IPS-20b (cell line): ENCODE data around the gene SNTG2.

Experiments
- H3K27ac ChIP-seq: one replicate; pipeline ENCODE4 v1.5.1; 2013; ENCODE audit warnings: low read length
- H3K27me3 ChIP-seq: 2 replicates; pipeline ENCODE4 v1.6.1; 2013; ENCODE audit warnings: mild to moderate bottlenecking, low read length, inconsistent platforms; ENCODE audit not compliant: insufficient read depth
- H3K36me3 ChIP-seq: 2 replicates; pipeline ENCODE4 v1.6.1; 2013; ENCODE audit warnings: low read depth, mild to moderate bottlenecking, inconsistent platforms, low read length, moderate library complexity; ENCODE audit not compliant: insufficient read depth
- H3K4me1 ChIP-seq: 2 replicates; pipeline ENCODE4 v1.6.1; 2013; ENCODE audit warnings: mild to moderate bottlenecking, control low read depth, inconsistent platforms, low read length, moderate library complexity; ENCODE audit not compliant: insufficient read depth
- H3K4me3 ChIP-seq: 2 replicates; pipeline ENCODE4 v1.5.1; 2013; ENCODE audit warnings: mild to moderate bottlenecking, low read length, inconsistent platforms
- H3K9ac ChIP-seq: 2 replicates; pipeline ENCODE4 v1.6.1; 2013; ENCODE audit warnings: low read depth, mild to moderate bottlenecking, inconsistent platforms, low read length, moderate library complexity
- H3K9me3 ChIP-seq: 2 replicates; pipeline ENCODE4 v1.6.1; 2013; ENCODE audit warnings: mild to moderate bottlenecking, low read depth, low read length, inconsistent platforms; ENCODE audit not compliant: insufficient read depth

Gene SNTG2

GRCh38 chr2:1156531-1156930, 205.9 kb downstream of the SNTG2 start:
- Histone ChIP-seq H3K9ac (no peak overlapping the region), H3K4me1 (no peaks in the 10 kb centered on the region), H3K36me3 (peaks cover 4% of the 10 kb centered on the region; the same call in 1 of the 2 replicates), H3K27ac (no peak overlapping the region), H3K27me3 (no peaks in the 10 kb centered on the region), H3K9me3 (no peaks in the 10 kb centered on the region), H3K4me3 (no peak overlapping the region)

GRCh38 chr2:1157107-1157506, 206.5 kb downstream of the SNTG2 start:
- no peak overlapping the region for H3K4me3 ChIP-seq
- H3K27ac ChIP-seq, result no peak overlapping the region
- H3K9ac ChIP-seq, result no peak overlapping the region
- no peaks in the 10 kb centered on the region for H3K27me3 ChIP-seq
- H3K4me1 ChIP-seq, result no peaks in the 10 kb centered on the region
- no peaks in the 10 kb centered on the region for H3K9me3 ChIP-seq
- peaks cover 4% of the 10 kb centered on the region; the same call in 1 of the 2 replicates for H3K36me3 ChIP-seq

GRCh38 chr2:1159013-1159412, 208.4 kb downstream of the SNTG2 start:
- H3K36me3 ChIP-seq, result peaks cover 4% of the 10 kb centered on the region; the same call in 1 of the 2 replicates
- H3K27me3 ChIP-seq, result no peaks in the 10 kb centered on the region
- no peak overlapping the region for H3K9ac ChIP-seq
- H3K4me1 ChIP-seq, result no peaks in the 10 kb centered on the region
- H3K27ac ChIP-seq, result no peak overlapping the region
- H3K9me3 ChIP-seq, result peaks cover 3% of the 10 kb centered on the region; the same call in 1 of the 2 replicates
- no peak overlapping the region for H3K4me3 ChIP-seq

GRCh38 chr2:1162246-1162645, 211.6 kb downstream of the SNTG2 start:
- peaks cover 15% of the 10 kb centered on the region for H3K9me3 ChIP-seq
- no peak overlapping the region for H3K9ac ChIP-seq
- peaks cover 20% of the 10 kb centered on the region for H3K36me3 ChIP-seq
- no peaks in the 10 kb centered on the region for H3K4me1 ChIP-seq
- H3K4me3 ChIP-seq, result no peak overlapping the region
- H3K27ac ChIP-seq, result no peak overlapping the region
- no peaks in the 10 kb centered on the region for H3K27me3 ChIP-seq

DNA sequence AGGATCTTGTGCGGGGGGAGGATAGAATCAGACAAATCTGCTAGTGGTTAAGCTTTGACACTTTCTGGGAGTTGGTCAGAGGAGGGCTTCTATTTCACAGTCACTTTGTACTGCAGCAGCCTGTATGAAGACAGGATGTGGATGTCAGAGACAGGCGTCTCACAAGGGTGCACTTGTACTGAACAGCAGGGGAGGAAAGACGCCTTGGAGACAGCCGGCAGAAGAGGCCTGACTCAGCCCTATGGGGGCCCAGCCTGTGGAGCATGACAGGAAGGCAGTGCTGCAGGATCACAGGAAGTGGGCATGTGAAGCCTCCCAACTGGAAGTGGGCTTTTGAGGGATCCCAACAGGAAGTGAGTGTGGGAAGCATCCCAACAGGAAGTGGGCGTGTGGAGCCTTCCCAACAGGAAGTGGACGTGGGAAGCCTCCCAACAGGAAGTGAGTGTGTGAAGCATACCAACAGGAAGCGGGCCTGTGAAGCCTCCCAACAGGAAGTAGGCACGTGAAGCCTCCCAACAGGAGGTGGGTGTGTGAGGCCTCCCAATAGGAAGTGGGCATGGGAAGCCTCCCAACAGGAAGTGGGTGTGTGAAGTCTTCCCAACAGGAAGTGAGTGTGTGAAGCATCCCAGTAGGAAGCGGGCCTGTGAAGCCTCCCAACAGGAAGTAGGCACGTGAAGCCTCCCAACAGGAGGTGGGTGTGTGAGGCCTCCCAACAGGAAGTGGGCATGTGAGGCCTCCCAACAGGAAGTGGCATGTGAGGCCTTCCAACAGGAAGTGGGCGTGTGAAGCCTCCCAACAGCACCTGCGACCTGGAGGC, 212.3 kb downstream of the SNTG2 start:
- Histone ChIP-seq H3K9ac (no peak overlapping the region), H3K27ac (no peak overlapping the region), H3K36me3 (peaks cover 20% of the 10 kb centered on the region), H3K4me1 (no peaks in the 10 kb centered on the region), H3K4me3 (no peak overlapping the region), H3K27me3 (no peaks in the 10 kb centered on the region), H3K9me3 (peaks cover 15% of the 10 kb centered on the region)

DNA sequence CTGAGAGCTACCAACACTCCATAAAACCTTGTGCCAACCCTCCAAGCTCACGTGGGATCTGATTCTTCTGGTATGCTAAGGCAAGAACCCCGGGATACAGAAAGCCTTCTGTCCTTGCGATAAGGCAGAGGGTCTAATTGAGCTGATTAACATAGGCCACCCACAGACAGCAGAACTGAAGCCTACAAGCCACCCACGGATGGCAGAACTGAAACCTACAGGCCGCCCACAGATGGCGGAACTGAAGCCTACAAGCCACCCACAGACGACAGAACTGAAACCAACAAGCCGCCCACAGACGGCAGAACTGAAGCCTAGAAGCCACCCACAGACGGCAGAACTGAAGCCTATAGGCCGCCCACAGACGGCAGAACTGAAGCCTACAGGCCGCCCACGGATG, 216.3 kb downstream of the SNTG2 start:
- Histone ChIP-seq H3K36me3 (peaks cover 47% of the 10 kb centered on the region), H3K27me3 (no peaks in the 10 kb centered on the region), H3K4me1 (no peaks in the 10 kb centered on the region), H3K27ac (no peak overlapping the region), H3K9me3 (peaks cover 30% of the 10 kb centered on the region), H3K9ac (no peak overlapping the region), H3K4me3 (no peak overlapping the region)

- Histone ChIP-seq H3K36me3 (peaks cover 65% of the 10 kb centered on the region), H3K9ac (no peak overlapping the region), H3K9me3 (peaks cover 45% of the 10 kb centered on the region), H3K27me3 (no peaks in the 10 kb centered on the region), H3K27ac (no peak overlapping the region), H3K4me1 (no peaks in the 10 kb centered on the region), H3K4me3 (no peak overlapping the region)
Observed at GRCh38 chr2:1168846-1169245, 218.2 kb downstream of the SNTG2 start.

GRCh38 chr2:1169291-1169949, 218.8 kb downstream of the SNTG2 start:
- H3K4me1 ChIP-seq, result no peaks in the 10 kb centered on the region
- H3K27me3 ChIP-seq, result no peaks in the 10 kb centered on the region
- H3K36me3 ChIP-seq, result peaks cover 70% of the 10 kb centered on the region
- H3K9ac ChIP-seq, result no peak overlapping the region
- H3K4me3 ChIP-seq, result no peak overlapping the region
- no peak overlapping the region for H3K27ac ChIP-seq
- peaks cover 51% of the 10 kb centered on the region for H3K9me3 ChIP-seq

GRCh38 chr2:1170241-1170640, 219.6 kb downstream of the SNTG2 start:
- Histone ChIP-seq H3K4me1 (no peaks in the 10 kb centered on the region), H3K9ac (no peak overlapping the region), H3K27me3 (no peaks in the 10 kb centered on the region), H3K9me3 (peaks cover 59% of the 10 kb centered on the region), H3K4me3 (no peak overlapping the region), H3K36me3 (peaks cover 78% of the 10 kb centered on the region), H3K27ac (no peak overlapping the region)

GRCh38 chr2:1170711-1171110, 220.1 kb downstream of the SNTG2 start:
- Histone ChIP-seq H3K9ac (no peak overlapping the region), H3K27ac (no peak overlapping the region), H3K27me3 (no peaks in the 10 kb centered on the region), H3K4me1 (no peaks in the 10 kb centered on the region), H3K36me3 (peaks cover 78% of the 10 kb centered on the region), H3K4me3 (no peak overlapping the region), H3K9me3 (peaks cover 63% of the 10 kb centered on the region)

GRCh38 chr2:1173528-1173927, 222.9 kb downstream of the SNTG2 start:
- peaks cover 72% of the 10 kb centered on the region for H3K9me3 ChIP-seq
- H3K4me3 ChIP-seq, result no peak overlapping the region
- H3K36me3 ChIP-seq, result peaks cover 70% of the 10 kb centered on the region
- no peaks in the 10 kb centered on the region for H3K27me3 ChIP-seq
- no peaks in the 10 kb centered on the region for H3K4me1 ChIP-seq
- no peak overlapping the region for H3K9ac ChIP-seq
- H3K27ac ChIP-seq, result no peak overlapping the region

DNA sequence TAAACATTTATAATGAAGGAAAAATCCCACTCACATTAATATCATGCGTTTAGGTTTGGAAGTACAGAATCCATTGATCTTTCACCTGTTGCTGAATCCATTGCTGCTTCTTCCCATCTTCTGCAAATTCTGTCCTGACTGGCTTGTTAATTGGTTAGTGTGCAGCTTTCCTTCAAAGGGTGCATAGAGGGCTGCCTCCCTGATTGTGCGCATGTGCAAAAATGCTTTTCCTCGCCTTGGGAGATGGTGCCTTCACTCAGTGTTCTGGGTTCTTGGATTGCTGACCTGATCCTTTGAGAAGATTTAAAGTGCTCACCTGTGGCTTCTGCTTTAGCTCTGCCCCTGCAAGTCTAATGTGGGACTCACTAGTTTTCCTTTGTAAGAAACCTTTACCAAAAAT, 231.2 kb downstream of the SNTG2 start:
- H3K36me3 ChIP-seq, result peaks cover 4% of the 10 kb centered on the region; the same call in 1 of the 2 replicates
- no peaks in the 10 kb centered on the region for H3K27me3 ChIP-seq

More for the DNA sequence above, 231.2 kb downstream of the SNTG2 start:
- no peak overlapping the region for H3K9ac ChIP-seq
- H3K27ac ChIP-seq, result no peak overlapping the region
- H3K4me3 ChIP-seq, result no peak overlapping the region
- no peaks in the 10 kb centered on the region for H3K4me1 ChIP-seq
- peaks cover 38% of the 10 kb centered on the region for H3K9me3 ChIP-seq
